ENCODE measurements around the gene UCK1.

Gene UCK1

DNA sequence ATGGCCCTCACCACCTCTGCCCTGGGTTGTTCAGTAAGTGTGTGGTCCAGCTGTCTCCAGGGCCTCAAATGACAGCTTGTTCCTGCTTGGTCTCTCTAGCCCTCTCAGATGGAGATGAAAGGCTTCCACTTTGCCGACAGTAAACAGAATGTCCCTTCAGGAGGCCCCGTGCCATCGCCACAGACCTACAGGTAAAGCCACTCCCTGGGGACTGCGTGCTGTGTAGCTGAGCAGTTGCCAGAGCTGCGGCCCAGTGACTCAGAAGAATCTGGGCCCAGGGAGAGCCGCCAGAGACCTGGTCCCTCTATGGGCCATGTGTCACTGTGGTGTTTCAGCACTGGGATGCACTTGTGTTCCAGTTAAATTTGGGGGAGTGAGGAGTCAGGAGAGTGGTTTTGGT lies 39.0 kb downstream of the UCK1 start:
- DNase-seq, result no peak

DNA sequence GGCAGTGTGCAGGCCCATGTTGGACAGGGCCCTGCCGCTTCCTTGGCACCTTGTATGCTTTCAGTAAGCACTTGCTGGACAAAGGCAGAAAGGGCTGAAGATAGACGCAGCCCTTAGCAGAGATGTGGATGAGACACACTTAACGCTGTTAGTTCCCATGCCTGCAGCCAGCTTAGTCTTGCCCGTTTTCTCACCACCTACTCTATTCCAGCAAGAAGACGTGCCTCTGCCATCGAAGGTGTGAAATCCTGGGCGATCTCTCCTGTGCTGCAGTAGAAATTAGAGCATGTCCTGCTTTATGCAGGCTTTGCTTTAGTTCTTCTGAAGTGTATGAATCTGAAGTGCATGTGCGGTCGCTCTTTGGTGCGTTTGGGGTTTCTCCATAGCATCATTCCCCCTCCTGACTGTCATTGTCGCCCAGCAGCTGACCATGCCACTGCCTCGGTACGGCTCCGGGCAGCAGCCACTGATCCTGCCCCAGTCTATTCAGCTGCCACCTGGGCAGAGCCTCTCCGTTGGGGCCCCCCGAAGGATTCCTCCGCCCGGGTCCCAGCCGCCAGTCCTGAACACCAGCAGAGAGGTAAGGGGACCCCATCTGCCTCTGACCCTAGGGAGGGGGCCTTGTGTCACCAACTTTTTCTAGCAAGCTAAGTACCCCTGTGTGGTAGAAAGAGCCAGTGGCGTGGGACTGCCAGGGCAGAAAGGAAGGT lies 39.9 kb downstream of the UCK1 start:
- no peak for DNase-seq

DNA sequence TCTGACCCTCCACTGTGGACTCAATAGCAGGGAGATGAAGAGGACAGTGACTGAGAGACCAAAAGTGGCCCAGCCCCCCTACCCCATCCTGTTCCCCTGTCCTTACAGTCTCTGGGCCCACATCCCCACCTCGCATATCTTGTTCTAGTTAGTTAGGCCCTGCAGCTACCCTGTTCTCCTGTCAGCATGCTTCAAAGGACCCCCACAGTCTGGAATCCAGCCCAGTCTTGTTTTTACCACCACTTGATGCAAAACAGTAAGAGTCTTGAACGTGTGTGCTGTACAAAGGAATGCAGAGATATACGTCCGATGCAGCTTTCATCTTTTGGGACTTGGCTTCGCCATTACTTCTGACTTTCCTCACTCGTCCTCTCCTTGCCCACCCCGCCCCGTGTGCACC lies 40.5 kb downstream of the UCK1 start:
- no peak for DNase-seq

DNA sequence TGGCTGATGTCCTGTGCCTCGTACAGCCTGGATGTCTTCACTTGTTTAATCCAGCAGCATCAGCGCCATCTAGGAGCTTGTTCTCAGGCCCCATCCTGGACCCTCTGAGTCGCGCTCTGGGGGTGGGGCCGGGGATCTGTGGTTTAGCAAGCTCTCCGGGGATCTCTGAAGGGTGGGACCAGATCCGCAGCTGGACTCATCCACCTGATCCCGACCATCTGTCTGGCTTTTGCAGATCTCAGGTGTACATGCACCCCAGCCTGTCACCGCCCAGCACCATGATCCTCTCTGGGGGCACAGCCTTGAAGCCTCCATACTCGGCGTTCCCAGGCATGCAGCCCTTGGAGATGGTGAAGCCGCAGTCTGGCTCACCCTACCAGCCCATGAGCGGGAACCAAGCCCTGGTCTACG lies 43.4 kb downstream of the UCK1 start:
- no peak for DNase-seq

DNA sequence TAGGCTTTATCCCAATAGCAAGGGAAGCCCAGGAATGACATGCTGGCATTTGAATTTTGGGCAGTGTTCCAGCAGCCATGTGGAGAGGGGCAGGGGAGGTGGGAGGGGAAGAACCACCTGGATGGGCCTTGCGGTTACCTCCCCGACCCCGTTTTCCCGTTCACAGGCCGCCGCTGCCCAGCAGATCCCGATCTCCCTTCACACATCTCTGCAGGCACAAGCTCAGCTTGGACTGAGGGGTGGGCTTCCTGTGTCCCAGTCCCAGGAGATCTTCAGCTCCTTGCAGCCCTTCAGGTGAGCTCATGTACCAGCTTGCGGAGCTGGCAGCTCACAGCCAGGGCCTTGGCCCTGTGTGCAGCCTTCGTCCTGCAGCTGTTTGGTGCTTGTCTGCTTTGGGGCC lies 44.1 kb downstream of the UCK1 start:
- no peak for DNase-seq

DNA sequence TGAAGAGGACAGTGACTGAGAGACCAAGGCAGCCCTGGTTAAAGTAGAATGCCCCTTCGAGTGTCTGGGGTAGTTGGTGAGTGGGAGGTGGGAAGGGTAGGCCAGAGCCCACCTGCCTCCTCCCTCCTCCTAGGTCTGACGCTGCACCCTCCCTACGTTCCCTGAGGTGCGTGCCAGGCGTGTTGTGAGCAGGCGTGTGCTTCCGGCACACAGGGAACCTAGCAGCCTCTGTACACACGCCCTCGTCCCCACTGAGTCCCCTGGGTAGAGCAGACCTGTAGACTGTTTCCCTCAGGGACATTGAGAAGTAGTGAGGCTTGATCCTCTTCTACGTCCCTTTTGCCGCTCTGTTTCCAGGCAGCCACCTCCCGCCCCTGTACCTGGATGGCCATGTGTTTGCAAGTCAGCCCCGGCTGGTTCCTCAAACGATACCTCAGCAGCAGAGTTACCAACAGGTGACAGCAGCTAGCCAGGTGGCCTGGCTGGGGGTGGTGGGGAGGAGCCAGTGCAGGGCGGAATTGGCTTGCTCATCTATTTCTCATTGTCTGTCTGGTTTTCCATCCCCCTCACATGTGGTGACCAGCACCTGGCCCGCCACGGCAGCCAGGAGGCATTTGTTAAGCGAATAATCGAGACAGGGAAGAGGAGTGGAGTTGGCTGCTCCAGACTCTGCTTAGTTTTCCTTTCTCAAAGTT lies 45.2 kb downstream of the UCK1 start:
- no peak for DNase-seq

DNA sequence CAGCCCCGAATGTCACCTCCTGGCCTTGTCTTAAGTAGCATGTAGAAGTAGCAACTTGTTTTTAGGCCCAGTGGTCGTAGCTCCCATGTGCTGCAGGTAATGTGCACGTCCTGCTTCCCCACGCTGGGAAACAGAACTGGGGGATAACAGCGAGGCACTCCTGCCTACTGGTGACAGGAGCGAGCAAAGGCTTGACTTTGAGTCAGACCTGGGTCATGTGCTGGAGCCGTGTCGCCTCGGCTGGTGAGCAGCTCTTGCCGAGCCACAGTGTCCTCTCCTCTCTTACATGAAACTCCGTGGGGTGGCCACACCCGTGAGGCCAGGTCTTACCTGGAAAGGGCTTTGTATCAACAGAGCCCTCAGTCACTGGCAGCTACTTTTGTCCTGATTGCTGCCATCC lies 45.9 kb downstream of the UCK1 start:
- DNase-seq, result no peak

DNA sequence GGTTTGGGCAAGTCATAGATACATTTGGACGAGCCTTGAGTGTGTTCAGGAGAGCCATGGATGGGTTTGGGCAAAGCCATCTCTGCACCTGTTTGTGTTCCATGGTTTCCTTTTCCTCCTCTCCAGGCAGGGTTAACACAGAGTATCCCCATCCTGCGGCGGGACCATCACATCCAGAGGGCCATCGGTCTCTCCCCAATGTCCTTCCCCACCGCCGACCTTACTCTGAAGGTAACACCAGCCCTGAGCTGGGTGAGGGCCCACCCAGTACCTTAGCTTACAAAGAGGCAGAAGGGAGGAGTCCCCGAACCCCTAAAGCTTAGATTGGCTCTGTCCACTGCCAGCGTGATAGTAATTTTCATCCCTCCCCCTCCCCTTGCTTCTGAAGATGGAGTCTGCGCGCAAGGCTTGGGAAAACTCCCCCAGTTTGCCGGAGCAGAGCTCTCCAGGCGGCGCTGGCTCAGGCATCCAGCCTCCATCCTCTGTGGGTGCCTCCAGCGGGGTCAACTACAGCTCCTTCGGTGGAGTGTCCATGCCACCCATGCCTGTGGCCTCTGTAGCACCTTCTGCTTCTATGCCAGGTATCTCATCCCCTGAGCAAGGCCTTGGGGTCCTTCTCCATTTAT lies 46.4 kb downstream of the UCK1 start:
- no peak for DNase-seq

DNA sequence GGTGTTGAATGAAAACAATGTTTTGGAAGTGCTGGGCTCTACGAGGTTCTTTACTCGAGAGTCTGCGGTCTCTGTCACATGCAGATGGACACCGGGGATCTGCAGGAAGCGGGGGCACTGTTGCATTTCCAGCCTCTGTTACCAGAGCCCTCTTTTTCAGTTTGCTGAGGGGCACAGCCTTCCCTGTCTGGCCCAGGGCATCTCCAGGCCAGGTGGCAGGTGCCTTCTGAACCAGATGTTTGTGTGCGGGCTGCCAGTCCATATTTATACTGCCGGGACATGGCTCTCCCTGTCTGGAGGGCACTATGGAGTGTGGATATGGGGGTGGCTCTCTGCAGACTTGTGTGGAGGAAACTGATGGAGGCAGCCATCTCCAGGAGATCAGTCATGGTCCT lies 47.0 kb downstream of the UCK1 start:
- no peak for DNase-seq

DNA sequence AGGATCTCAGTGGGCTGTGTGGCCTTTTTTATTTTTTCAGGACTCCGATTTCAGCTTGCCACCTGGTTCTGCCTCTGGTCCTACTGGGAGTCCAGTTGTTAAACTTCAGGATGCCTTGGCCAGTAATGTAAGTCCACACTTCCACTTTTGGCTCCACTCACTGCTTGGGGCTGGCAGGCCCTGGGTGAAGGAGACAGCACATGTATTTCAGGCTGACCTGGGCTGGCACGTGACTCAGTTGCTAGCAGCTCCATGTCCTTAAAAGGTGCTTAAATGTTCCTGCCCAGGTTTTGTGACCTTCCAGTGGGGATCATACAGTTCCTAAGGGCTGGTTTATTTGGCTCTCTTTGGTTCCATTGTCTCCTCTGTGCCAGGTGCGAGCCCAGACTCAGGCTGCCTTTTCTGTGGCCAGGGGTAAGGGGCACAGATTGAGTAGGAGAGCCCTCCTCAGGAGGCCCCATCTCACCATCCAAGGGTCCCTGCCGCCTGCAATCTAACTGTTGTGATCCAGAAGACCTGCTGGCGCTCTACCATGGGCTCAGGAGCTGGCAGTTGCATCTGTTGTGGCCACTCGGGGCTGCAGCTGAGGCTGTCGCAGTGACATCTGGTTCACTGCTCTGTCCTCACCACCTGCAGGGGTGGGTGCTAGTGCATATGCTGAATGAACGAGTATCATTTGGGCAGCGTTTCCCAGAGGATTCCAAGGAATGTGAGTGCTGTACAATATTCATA lies 47.6 kb downstream of the UCK1 start:
- DNase-seq, result no peak

DNA sequence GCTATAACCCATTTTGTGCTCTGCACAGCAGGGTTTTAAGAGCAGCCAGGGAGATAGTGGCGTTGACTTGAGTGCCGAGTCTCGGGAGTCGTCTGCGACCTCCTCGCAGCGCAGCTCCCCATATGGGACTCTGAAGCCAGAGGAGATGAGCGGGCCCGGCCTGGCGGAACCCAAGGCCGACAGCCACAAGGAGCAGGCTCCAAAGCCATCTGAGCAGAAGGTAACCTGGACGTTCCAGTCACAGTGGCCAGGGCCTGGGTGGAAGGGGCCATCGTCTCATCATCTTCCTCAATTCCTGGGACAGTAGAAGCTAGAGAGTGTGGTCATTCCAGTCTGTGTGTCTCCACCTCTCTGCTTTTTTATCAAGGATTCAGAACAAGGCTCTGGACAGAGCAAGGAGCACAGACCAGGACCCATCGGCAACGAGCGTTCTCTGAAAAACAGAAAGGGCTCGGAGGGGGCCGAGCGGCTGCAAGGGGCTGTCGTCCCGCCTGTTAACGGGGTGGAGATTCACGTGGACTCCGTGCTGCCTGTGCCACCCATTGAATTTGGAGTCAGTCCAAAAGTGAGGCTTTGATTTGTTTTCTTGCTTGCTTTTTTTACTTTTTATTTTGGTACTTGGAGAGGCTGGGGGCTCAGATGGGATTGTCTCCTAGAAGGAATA lies 48.6 kb downstream of the UCK1 start:
- no peak for DNase-seq

DNA sequence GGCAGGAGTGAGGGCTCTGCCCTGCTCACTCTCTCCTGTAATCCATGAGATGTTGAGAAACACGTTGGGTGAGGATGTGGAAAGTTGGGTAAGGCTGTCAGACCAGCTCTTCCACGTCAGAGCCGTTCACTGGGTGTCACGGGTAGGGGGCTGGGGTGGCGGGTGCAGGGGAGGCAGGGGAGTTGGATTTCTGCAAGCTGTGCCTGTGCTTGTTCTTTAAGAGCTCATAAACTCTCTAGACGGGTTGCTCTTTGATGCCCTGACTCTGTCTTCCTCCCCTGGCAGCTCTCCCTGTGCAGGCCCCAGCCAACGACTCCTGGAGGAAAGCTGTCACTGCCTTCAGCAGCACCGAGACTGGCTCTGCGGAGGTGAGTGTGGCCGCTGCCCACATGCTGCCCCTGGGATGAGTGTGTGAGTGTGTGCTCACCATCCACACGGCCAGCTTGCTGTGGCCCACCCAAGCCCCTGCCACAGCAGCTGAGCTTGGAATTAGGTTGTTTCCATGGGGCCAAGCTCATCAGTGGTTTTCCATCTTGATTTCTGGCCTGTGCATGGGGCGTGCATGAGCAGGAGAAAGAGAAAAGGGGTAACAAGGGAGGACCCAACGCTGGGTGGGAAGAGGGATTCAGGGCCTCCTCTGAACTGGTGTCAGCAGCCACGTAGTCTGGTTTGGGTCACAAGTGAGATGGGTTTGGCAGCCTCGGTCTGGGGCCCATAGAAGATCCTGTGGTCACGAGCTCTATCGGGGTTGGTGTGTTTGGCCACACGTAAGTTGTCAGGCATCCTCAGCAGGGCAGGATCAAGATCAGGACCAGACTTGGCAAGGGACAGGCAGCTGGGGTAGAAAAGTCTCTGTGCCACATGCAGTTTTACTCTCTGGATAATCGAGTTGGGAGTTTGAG lies 49.4 kb downstream of the UCK1 start:
- no peak for DNase-seq

DNA sequence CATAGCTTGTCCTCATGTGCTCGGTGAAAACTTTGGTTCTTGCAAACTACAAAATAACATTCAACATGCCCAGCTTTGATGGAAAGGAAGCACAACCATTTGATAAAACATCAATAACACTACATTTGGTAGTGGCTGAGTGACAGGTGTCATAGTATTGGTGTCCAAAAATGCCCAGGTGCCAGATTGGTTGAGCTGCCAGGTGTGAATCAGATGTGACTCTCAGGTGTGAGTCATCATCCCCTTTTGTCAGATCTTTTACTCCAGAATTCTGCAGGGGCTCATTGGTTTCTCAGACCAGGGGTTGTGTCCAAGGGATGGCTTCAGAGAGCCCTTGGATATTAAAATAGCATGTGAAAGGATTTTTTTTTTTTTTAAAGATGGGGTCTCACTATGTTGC lies 50.8 kb downstream of the UCK1 start:
- DNase-seq, result no peak

DNA sequence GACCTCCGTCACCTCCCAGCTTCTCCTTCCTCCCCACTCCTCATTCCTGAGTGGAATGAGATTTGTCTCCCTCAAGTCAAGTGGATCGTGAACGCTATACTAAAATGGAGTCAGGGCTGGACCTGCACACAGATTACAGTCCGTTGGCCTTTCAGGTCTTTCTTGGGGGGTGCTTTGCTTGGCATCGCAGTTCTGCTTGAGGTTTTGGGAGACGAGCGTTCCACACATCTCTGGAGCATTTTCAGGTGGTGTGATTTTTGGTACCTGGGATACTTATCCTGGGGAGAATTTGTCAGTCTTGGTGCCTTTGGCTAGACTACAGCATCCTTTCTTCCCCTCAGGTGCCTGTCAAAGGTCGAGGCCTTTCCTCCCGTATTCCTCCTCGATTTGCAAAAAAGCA lies 52.2 kb downstream of the UCK1 start:
- DNase-seq, result no peak

DNA sequence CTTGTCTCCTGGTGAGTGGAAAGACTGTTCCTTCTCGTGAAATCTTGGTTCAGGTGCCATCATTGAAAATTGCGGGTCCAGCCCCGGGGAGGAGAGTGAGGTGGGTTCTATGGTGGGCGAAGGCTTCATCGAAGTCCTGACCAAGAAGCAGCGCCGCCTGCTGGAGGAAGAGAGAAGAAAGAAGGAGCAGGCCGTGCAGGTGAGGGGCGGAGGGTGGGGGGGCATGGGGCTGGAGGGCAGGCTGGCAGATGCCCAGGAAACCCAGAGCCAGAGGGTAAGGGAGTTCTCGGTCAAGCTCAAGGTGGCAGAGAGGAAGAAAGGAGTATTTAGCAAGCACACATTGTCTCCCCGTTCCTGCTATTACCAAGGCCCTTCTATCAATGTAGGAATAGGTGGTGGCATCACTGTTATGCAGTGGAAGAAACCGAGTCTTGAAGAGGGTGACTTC lies 52.6 kb downstream of the UCK1 start:
- peak; percentile 8 for DNase-seq

DNA sequence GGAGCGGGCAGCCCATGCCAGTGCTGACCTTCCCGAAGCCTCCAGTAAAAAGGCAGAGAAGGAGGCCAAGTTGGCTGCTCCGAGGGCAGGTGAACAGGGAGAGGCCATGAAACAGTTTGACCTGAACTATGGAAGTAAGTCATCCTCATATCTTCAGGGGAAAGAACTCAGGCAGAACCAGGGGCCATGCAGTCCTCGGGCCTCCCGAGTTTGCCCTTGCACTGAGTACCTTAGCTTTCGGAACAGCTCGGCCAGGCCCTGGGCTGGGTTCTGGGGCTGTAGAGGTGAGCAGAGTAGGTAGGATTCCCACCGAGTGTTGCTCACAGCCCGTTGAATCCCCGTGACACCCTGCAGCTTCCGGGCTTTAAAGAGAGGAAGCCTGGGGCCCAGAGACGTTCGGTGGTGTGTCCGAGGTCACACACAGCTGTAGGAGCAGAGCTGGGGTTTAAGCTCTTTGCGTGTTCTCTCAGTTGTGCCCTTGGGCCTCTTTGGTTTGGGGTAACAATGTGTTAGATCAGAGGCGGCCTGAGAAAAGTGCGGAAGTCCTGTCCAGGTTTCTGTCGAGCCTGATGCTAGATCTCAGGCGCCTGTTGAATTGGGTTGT lies 53.1 kb downstream of the UCK1 start:
- DNase-seq, result no peak

DNA sequence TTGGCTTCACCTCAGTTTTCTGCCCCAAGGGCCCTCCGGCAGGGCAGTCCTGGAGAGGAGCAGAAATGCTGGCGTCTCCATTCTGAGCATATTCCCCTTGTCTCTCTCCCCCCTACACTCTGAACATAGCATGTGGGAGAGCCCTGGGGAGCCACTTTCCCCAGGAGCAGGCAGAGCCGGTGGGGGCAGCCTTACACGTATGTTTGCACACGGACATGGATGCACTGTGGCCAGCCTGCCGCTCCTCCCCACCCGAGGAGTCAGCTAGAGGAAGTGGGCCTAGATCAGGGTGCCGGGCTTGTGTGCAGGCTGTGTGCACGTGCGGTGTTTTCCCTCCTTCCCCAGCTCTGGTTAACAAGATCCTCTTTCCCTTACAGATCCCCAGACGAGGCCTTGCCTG lies 53.7 kb downstream of the UCK1 start:
- DNase-seq, result no peak

DNA sequence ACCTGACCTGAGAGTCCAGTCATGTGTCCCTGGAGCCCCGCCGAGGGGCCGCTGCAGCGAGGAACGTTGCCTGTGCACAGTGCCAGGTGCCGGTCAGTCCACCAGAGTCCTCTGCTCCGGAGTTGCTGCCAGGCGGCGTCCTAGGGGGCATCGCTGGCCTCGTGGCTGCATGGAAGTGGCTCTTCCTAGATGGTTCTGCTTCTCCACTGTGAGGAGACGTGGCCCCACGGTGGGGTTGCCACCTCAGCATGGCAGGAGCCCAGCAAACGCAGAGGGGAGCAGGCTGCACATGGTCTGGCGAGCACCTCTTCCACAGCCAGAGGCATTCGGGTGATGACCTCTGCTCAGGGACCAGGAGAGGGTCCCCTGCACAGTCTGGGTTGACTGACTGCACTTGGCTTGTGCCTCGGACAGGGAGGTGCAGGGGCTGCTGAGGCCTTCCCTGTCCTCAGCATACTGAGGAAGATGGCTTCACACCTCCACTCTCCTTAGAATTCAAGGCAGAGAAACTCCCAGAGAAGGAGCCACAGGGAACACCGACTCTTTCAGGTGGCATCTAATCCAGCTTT lies 54.2 kb downstream of the UCK1 start:
- DNase-seq, result no peak

DNA sequence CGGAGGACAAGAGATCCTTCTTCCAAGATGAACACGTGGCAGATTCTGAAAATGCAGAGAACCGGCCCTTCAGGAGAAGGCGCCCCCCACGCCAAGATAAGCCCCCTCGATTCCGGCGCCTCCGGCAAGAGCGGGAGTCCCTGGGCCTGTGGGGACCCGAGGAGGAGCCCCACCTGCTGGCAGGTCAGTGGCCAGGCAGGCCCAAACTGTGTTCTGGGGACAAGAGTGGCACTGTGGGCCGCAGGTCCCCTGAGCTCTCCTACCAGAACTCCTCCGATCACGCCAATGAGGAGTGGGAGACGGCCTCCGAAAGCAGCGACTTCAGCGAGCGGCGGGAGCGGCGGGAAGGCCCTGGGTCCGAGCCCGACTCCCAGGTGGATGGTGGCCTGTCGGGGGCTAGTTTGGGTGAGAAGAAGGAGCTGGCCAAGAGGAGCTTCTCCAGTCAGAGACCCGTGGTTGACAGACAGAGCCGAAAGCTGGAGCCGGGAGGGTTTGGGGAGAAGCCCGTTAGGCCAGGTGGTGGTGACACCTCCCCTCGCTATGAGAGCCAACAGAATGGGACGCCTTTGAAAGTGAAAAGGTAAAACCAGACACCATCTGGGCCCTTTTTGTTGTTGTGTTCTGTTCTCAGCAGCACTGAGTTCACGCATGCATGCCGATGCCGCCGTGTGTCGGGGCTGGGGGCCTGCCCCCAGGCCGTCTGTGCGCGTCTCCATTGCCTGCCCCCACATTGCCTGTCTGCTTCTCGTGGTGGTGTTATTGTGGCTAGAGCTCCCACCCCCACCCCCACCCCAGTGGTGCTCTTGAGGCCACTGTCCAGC lies 54.9 kb downstream of the UCK1 start:
- no peak for DNase-seq

All from NCI-H2227 treated with DMSO at 0.1 percent for 48 hours (cell line).